ENCODE data around the gene MACROD2.

The MACROD2 gene

DNA sequence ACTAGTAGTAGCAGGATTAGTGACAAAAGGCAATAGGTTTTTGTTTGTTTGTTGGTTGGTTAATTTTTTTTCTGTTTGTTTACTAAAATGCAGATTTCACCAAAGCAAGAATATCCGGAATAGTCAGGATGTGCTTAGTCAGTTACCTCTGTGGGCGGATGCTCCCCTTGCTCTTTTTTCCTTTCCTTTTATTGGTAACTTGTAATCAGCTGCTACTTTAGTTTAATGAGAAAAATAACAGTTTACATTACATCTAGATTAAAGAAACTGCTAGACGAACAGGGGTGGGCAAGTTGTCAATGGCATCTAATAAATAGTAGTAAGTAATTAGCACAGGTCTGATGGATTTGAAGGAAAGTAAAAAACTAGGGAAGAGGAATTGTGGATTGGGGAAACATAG, 989.0 kb downstream of the MACROD2 start:
- no peak for FAIRE-seq

DNA sequence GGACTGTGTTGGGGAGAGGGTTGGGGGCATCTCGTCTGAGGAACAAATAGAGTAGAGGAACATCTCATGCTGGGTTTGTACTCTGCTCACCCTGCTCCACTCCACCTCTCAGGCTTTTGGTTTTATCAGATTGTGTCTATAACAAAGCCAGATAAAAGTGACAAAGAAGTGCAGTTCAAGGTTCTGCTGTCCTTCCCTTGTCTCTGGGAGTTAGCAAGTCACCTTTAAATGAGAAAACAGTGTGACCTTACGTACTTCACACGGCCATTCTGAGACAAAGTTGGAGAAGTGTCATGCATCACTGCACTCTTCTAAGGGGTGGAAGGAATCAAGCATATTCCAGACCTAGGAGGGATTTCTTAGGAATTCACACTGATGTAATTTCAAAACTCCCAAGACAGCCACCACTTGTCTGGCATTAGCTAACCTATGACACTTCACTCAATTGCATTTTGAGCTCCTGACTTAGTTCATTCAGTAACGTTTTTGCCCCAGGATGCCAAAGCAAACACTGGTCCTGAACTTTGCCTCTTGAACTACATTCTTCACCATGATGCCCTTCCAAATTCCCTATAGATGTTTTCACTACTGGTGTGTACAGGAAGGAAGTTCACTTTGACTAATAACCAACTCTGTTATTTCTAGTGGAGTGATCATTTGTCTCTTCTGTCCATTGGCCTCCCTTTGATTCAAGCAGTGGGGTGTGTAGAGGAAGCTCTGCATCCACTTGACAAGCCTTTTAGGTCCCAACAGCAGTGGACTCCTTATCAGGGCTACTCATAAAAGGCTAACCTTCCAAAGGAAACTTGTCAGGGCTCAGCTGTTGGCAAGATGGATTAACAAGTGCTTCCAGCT, 989.7 kb downstream of the MACROD2 start:
- TF ChIP-seq, protein P1, sequence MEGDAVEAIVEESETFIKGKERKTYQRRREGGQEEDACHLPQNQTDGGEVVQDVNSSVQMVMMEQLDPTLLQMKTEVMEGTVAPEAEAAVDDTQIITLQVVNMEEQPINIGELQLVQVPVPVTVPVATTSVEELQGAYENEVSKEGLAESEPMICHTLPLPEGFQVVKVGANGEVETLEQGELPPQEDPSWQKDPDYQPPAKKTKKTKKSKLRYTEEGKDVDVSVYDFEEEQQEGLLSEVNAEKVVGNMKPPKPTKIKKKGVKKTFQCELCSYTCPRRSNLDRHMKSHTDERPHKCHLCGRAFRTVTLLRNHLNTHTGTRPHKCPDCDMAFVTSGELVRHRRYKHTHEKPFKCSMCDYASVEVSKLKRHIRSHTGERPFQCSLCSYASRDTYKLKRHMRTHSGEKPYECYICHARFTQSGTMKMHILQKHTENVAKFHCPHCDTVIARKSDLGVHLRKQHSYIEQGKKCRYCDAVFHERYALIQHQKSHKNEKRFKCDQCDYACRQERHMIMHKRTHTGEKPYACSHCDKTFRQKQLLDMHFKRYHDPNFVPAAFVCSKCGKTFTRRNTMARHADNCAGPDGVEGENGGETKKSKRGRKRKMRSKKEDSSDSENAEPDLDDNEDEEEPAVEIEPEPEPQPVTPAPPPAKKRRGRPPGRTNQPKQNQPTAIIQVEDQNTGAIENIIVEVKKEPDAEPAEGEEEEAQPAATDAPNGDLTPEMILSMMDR (IDR thresholded peaks at IDR 0.05; ENCODE audit: insufficient read depth, missing control alignments) = no peak
- FAIRE-seq = no peak
- DNase-seq (ENCODE audit: insufficient read length, low spot score) = no peak

More for the DNA sequence above, 989.0 kb downstream of the MACROD2 start:
- TF ChIP-seq, protein P1 (IDR thresholded peaks at IDR 0.05; ENCODE audit: insufficient read depth, missing control alignments) = no peak
- DNase-seq (ENCODE audit: insufficient read length, low spot score) = no peak

DNA sequence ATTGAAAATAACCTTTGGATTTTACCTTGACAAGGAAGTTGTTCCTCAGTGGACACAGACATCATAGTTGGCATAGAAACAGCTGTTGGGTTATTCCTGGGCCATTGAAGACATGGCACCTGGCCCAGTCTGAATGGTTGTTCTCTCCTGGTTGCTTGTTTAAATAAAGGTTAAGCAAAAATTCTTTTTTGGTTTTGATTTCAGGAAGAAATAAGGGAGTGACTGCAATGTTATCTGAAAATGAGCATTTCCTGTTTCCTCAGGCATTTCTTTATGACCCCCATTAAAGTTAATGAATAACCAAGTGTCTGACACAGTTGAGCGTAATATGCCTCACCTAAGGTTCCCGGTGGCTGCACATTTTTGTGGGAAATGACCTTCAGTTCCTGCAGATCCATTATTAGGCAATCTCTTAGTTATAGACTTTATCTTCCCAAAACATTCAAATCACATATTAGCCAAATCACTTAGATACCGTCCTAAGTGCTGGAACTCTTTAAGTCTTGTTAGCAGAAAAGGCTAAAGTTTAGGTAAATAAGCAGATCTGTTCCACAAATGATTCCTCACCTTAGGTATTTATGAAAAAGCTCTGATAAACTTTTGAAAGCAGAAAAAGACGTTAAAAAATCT, 990.8 kb downstream of the MACROD2 start:
- TF ChIP-seq, protein P1 (IDR thresholded peaks at IDR 0.05; ENCODE audit: insufficient read depth, missing control alignments) = no peak
- no peak for DNase-seq (ENCODE audit: insufficient read length, low spot score)
- FAIRE-seq = no peak

DNA sequence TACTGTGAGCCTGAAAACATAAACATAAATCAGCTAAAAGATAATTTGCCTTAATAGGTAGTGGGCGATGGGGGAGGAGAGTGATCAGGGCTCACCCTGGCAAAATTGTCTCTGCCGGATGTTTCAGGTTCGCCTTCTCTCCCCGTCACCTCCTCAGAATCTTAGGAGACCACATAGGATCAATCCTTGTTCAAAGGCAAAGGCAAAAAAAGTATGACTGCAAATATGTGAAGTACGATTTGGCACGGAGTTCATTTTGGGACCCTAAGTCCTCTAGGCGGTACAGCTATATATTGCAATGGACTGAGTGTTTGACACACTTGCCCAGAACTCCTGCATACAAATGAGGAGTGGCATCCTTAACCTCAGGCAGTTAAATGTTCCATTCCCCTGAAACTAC, 991.3 kb downstream of the MACROD2 start:
- FAIRE-seq (no peak), DNase-seq (ENCODE audit: insufficient read length, low spot score) (no peak)
- TF ChIP-seq, protein P1 (IDR thresholded peaks at IDR 0.05; ENCODE audit: insufficient read depth, missing control alignments) = no peak

DNA sequence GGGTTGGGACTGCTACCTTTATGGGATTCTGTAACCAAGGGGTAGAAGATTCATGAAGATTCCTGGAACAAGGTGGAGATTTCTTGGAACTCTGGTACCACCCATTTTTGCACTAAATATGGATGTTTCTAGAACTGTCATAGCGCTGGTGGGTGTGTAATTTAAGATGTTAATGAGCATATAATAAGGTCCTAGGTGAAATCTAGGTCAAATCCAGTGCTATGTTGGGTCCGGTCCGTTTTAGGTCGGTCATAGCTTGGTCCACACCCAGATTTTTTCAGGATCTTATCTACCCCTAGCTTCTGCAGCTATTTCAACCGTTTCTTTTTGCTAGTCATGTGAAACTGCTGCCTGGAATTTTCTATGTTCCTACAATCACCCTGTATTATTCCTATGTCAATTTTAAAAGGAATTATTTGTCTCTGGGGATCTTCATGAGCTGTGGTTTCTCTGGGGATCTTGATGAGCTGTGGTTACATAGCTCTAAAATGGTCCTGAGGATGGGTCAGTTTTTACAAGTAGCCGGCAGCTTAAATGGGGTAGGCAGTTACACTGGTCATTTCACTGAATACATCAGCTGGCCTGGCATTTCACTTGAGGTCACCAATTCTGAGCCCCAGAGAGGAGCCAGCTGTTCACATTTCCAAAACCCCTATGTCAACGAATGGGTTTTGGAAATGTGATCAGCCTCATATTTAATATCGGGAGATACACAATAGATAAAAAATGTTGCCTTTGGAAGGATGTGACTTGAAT, 994.4 kb downstream of the MACROD2 start:
- DNase-seq (ENCODE audit: insufficient read length, low spot score) = no peak
- TF ChIP-seq, protein P1 (IDR thresholded peaks at IDR 0.05; ENCODE audit: insufficient read depth, missing control alignments) = no peak
- FAIRE-seq = no peak

DNA sequence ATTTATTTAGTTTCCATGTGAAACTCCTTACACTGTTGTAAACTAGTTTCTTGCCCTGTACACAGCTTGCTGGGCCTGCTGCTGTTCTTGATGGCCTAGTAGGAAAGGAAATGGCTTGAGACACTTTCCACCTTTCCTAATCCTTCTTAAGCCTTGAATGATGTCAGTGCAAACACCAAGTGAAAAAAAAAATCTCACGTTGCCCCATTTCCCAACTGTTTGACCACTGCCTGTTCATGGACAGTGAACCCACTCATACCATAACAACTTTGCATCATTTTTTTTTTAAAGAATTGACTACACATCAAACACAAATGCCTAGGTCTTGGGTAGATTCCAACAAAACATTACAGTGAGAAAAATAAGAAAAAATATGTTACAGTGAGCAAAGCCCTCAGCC, 995.7 kb downstream of the MACROD2 start:
- no peak for FAIRE-seq
- no peak for DNase-seq (ENCODE audit: insufficient read length, low spot score)
- TF ChIP-seq, protein P1 (IDR thresholded peaks at IDR 0.05; ENCODE audit: insufficient read depth, missing control alignments) = no peak

Data from D721Med (cell line).